ENCODE measurements around the gene RHBDF2.

DNA sequence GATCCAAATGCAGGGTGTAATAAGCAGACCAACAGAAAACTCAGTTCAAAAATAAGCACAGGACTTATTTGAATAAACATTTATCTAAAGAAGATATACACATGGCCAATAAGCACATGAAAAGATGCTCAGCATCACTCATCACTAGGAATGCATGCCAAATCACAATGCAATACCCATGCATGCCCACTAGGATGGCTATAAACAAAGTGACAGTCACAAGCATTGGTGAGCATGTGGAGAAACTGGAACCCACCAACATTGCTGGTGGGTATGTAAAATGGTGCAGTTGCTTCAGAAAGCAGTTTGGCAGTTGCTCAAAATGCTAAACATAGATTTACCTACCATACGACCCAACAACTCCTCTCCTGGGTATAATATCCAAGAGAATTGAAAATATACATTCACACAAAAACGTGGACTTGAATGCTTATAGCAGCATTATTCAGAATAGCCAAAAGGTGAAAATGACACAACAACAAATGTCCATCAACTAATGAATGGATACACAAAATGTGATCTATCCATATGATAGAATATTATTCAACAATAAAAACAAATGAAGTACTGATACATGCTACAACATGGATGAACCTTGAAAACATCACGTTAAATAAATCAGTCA, 68.4 kb downstream of the RHBDF2 start:
- TF ChIP-seq, protein P1, sequence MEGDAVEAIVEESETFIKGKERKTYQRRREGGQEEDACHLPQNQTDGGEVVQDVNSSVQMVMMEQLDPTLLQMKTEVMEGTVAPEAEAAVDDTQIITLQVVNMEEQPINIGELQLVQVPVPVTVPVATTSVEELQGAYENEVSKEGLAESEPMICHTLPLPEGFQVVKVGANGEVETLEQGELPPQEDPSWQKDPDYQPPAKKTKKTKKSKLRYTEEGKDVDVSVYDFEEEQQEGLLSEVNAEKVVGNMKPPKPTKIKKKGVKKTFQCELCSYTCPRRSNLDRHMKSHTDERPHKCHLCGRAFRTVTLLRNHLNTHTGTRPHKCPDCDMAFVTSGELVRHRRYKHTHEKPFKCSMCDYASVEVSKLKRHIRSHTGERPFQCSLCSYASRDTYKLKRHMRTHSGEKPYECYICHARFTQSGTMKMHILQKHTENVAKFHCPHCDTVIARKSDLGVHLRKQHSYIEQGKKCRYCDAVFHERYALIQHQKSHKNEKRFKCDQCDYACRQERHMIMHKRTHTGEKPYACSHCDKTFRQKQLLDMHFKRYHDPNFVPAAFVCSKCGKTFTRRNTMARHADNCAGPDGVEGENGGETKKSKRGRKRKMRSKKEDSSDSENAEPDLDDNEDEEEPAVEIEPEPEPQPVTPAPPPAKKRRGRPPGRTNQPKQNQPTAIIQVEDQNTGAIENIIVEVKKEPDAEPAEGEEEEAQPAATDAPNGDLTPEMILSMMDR (IDR thresholded peaks at IDR 0.05) = peak in 2 of 5 experiments; percentile 19 to 21
- no peak for TF ChIP-seq POLR2A (IDR thresholded peaks at IDR 0.05)
